ENCODE data around the gene STRA6.
"Not testable (repeated sequence)": the region's sequence is repeated elsewhere in the genome, so short reads cannot be mapped to it uniquely, and the experiment has no call there.

The STRA6 gene

GRCh38 chr15:74179983-74180880 is 22.4 kb downstream of the STRA6 start:
- no peak for DNase-seq (ENCODE audit: low spot score)

- no peak for DNase-seq (ENCODE audit: low spot score)
These were observed 23.3 kb downstream of the STRA6 start for GRCh38 chr15:74179101-74179841.

GRCh38 chr15:74178326-74179100 is 24.1 kb downstream of the STRA6 start:
- no peak for DNase-seq (ENCODE audit: low spot score)

- no peak for DNase-seq (ENCODE audit: low spot score)
These were observed 26.0 kb downstream of the STRA6 start for GRCh38 chr15:74176262-74177214.

- DNase-seq (ENCODE audit: low spot score), result no peak
These were observed 27.1 kb downstream of the STRA6 start for GRCh38 chr15:74175271-74176191.

- DNase-seq (ENCODE audit: low spot score), result no peak
These were observed 27.7 kb downstream of the STRA6 start for GRCh38 chr15:74174958-74175253.

GRCh38 chr15:74174219-74174957 is 28.2 kb downstream of the STRA6 start:
- DNase-seq (ENCODE audit: low spot score), result no peak

GRCh38 chr15:74173380-74174218 is 29.0 kb downstream of the STRA6 start, which contains the start of gene ISLR:
Gene ISLR, plus strand, starts transcription at chr15:74173710. Its CDS starts 1,149 bp downstream, at chr15:74174859.
- no peak for DNase-seq (ENCODE audit: low spot score)

GRCh38 chr15:74172701-74173379 is 29.7 kb downstream of the STRA6 start:
- no peak for DNase-seq (ENCODE audit: low spot score)

GRCh38 chr15:74171965-74172541 is 30.5 kb downstream of the STRA6 start:
- DNase-seq (ENCODE audit: low spot score), result no peak

- no peak for DNase-seq (ENCODE audit: low spot score)
These were observed 31.6 kb downstream of the STRA6 start for GRCh38 chr15:74170875-74171578.

- no peak for DNase-seq (ENCODE audit: low spot score)
These were observed 32.3 kb downstream of the STRA6 start for GRCh38 chr15:74170071-74170844.

GRCh38 chr15:74168711-74169126 is 33.9 kb downstream of the STRA6 start:
- no peak for DNase-seq (ENCODE audit: low spot score)

GRCh38 chr15:74167891-74168331 is 34.7 kb downstream of the STRA6 start:
- no peak for DNase-seq (ENCODE audit: low spot score)

GRCh38 chr15:74165461-74165860 is 37.1 kb downstream of the STRA6 start:
- no peak for DNase-seq (ENCODE audit: low spot score)

GRCh38 chr15:74162195-74162536 is 40.4 kb downstream of the STRA6 start:
- not testable (repeated sequence) for DNase-seq (ENCODE audit: low spot score)

Measured in hematopoietic multipotent progenitor cell treated with erythropoietin and hydrocortisone succinate and interleukin-3 and kit ligand, for 15 days (in vitro differentiated cells).